ENCODE measurements around the gene ALG10.
"Not testable (repeated sequence)": the region's sequence is repeated elsewhere in the genome, so short reads cannot be mapped to it uniquely, and the experiment has no call there.

Gene ALG10

GRCh38 chr12:34022079-34022830 lies at the start of gene ALG10:
ALG10 (plus strand) TSS chr12:34022496; CDS start chr12:34022600, 104 bp downstream.
- peak; percentile 95 for DNase-seq

GRCh38 chr12:33972884-33973283 lies 49.4 kb upstream of the ALG10 start:
- not testable (repeated sequence) for DNase-seq

- no peak for DNase-seq
These were observed 44.4 kb upstream of the ALG10 start for GRCh38 chr12:33977887-33978286.

GRCh38 chr12:33988197-33988805 lies 34.0 kb upstream of the ALG10 start:
- DNase-seq, result no peak

GRCh38 chr12:33988913-33989312 lies 33.4 kb upstream of the ALG10 start:
- no peak for DNase-seq

- no peak for DNase-seq
These were observed 27.2 kb upstream of the ALG10 start for GRCh38 chr12:33994857-33995808.

- not testable (repeated sequence) for DNase-seq
These were observed 13.5 kb upstream of the ALG10 start for GRCh38 chr12:34008835-34009234.

- DNase-seq, result no peak
These were observed 5.9 kb upstream of the ALG10 start for GRCh38 chr12:34016361-34016760.

GRCh38 chr12:34021071-34021470 lies 1.2 kb upstream of the ALG10 start:
- DNase-seq, result no peak

GRCh38 chr12:34027661-34028060 lies 5.4 kb downstream of the ALG10 start:
- not testable (repeated sequence) for DNase-seq

GRCh38 chr12:34030591-34030990 lies 8.3 kb downstream of the ALG10 start:
- no peak for DNase-seq

GRCh38 chr12:34033628-34034296 lies 11.5 kb downstream of the ALG10 start:
- DNase-seq, result no peak

GRCh38 chr12:34038357-34038756 lies 16.1 kb downstream of the ALG10 start:
- DNase-seq, result not testable (repeated sequence)

GRCh38 chr12:34046570-34046969 lies 24.3 kb downstream of the ALG10 start:
- DNase-seq, result no peak

GRCh38 chr12:34047855-34048254 lies 25.6 kb downstream of the ALG10 start:
- DNase-seq, result not testable (repeated sequence)

- DNase-seq, result no peak
These were observed 26.4 kb downstream of the ALG10 start for GRCh38 chr12:34048714-34049113.

- no peak for DNase-seq
These were observed 29.2 kb downstream of the ALG10 start for GRCh38 chr12:34051486-34051885.

GRCh38 chr12:34054938-34055337 lies 32.6 kb downstream of the ALG10 start:
- no peak for DNase-seq
